Type B pancreatic cell (in vitro differentiated cells): Measurements from ENCODE around the gene TIMP2. TPM values are rescaled to one million over a fixed set of nuclear protein-coding genes. Genes with fewer than 3 reads are reported as not detected.

Experiments used
- DNase-seq: peaks from one replicate; pipeline ENCODE4 v3.0.0; 2021; ENCODE audit warnings: mixed read lengths; ENCODE audit not compliant: unreplicated experiment; ENCODE audit errors: extremely low spot score
- H3K27ac Mint-ChIP-seq: 2 replicates; pipeline ENCODE4 v1.8.0; 2021; ENCODE audit warnings: mild to moderate bottlenecking, mixed read lengths
- H3K27me3 Mint-ChIP-seq: 2 replicates; pipeline ENCODE4 v1.8.0; 2021; ENCODE audit warnings: mixed read lengths
- H3K36me3 Mint-ChIP-seq: 2 replicates; pipeline ENCODE4 v1.8.0; 2021; ENCODE audit warnings: mixed read lengths
- H3K4me1 Mint-ChIP-seq: one replicate; pipeline ENCODE4 v1.8.0; 2021; ENCODE audit warnings: mixed read lengths; ENCODE audit not compliant: unreplicated experiment
- H3K4me3 Mint-ChIP-seq: 2 replicates; pipeline ENCODE4 v1.8.0; 2021; ENCODE audit warnings: mild to moderate bottlenecking, mixed read lengths
- H3K9me3 Mint-ChIP-seq: 2 replicates; pipeline ENCODE4 v1.8.0; 2021; ENCODE audit warnings: mixed read lengths
- total RNA-seq: library from RNA; stranded (reverse); gene quantifications from 2 replicates; pipeline ENCODE4 v1.2.1, GENCODE V29; 2021; ENCODE audit warnings: low replicate concordance
- TF ChIP-seq, protein P1 (sequence below): fragments of 200-600 bp; sonication (generic); conservative IDR thresholded peaks from 2 replicates; pipeline ENCODE4 v1.5.0; 2021; ENCODE audit warnings: antibody characterized with exemption, mild to moderate bottlenecking

TIMP2 gene
- total RNA-seq, 1 donor from 2014 or later: 125 TPM

DNA sequence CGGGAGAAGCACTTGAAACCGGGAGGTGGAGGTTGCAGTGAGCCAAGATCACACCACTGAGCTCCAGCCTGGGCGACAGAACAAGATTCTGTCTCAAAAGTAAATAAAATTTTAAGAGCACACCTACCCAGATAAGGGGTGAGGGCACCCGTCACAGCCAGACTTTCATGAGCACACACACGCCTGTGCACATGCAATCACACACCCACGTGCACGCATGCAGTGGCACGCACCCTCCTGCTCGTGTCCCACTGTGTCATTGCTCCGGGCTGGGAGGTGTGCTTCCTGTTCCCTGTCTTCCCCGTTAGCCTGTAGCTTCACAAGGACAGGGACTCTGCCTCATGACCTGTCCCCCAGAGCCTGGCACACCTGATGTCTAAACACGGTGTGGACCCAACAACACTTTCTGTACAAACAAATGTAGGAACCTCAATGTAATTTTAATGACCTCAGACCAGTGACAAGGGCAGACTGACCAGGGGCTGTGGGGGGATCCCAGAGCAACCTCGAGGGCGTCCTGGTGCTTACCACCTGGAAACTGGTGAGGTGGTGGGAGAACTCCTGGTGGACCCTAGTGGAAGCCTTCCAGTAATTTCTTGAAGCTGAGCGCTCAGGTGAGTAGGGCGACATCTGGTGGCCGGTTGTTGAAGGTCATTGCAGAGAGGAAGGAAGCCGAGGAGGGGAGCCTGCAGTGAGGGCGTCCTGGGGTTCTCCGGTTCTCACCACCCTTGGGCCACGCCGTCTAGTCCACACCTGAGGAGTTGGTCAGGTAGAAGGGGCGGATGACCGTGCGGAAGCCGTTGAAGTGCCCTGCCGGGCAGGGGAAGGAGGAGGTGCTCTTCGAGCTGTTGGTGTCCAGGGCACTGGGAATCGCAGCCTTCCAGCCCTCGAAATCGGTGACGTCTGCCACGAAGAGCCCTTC lies 45.9 kb upstream of the TIMP2 start:
- Mint-ChIP-seq H3K4me1 (peaks cover 18% of the 10 kb centered on the region), H3K36me3 (peaks cover 3% of the 10 kb centered on the region), H3K9me3 (no peaks in the 10 kb centered on the region), H3K27me3 (no peaks in the 10 kb centered on the region), H3K4me3 (peak overlapping the region; percentile 73), H3K27ac (peak overlapping the region; percentile 86)
- no peak for DNase-seq
- TF ChIP-seq, protein P1, sequence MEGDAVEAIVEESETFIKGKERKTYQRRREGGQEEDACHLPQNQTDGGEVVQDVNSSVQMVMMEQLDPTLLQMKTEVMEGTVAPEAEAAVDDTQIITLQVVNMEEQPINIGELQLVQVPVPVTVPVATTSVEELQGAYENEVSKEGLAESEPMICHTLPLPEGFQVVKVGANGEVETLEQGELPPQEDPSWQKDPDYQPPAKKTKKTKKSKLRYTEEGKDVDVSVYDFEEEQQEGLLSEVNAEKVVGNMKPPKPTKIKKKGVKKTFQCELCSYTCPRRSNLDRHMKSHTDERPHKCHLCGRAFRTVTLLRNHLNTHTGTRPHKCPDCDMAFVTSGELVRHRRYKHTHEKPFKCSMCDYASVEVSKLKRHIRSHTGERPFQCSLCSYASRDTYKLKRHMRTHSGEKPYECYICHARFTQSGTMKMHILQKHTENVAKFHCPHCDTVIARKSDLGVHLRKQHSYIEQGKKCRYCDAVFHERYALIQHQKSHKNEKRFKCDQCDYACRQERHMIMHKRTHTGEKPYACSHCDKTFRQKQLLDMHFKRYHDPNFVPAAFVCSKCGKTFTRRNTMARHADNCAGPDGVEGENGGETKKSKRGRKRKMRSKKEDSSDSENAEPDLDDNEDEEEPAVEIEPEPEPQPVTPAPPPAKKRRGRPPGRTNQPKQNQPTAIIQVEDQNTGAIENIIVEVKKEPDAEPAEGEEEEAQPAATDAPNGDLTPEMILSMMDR: peak; percentile 95

DNA sequence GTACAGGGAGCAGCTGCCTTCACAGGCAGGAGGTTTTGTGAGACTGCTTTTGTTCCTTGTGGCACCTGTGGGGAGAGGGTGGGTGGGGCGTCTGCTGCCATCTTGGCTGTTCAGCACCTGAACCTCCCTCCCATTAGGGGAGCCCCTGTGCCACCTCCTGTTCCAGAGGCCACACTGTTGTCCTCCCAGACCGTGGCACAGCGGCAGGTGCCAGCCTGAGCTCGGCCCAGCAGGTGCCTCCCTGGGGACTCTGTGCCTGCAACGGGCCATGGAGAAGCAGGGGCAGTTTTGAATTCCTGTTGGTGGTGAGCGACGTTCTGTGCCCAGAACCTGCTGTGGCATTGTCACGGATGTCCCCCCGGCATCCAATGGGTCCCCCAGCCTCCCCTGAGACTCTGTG lies 44.7 kb upstream of the TIMP2 start:
- Mint-ChIP-seq H3K36me3 (peaks cover 3% of the 10 kb centered on the region), H3K9me3 (no peaks in the 10 kb centered on the region), H3K4me1 (peaks cover 12% of the 10 kb centered on the region), H3K27ac (no peak overlapping the region), H3K27me3 (no peaks in the 10 kb centered on the region), H3K4me3 (no peak overlapping the region)
- TF ChIP-seq, protein P1: no peak
- DNase-seq: no peak

DNA sequence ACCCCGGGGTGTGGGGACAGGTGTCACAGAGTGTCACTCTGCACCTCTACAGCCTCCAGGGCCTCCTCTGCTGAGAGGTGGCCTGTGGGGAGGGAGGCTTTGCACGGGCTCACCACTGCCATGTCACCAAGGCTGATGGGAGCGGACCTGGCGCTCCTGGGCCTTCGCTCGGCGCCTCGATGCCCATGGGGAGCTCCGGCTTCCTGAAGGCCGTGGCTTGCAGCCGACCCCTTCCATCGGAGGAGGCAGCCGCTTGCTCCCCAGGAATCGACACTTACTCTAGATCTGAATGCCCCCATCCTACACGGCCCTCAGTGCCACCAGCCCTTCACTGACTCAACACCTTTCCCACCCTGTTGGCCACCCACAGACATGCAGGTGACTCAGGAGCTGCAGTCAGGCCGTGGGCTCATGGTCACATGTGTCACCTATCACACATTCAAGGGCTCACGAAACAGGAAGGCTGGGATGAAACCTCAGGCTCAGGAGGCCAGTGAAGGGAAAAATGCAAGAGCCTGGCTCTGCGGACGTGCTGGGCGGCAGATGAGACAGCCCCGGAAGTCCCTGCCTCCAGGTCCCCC lies 42.7 kb upstream of the TIMP2 start:
- TF ChIP-seq, protein P1: no peak
- H3K4me1 Mint-ChIP-seq: peaks cover 9% of the 10 kb centered on the region
- H3K36me3 Mint-ChIP-seq: peaks cover 3% of the 10 kb centered on the region
- H3K4me3 Mint-ChIP-seq: no peak overlapping the region
- no peak overlapping the region for H3K27ac Mint-ChIP-seq
- H3K9me3 Mint-ChIP-seq: no peaks in the 10 kb centered on the region
- no peak for DNase-seq
- H3K27me3 Mint-ChIP-seq: no peaks in the 10 kb centered on the region

DNA sequence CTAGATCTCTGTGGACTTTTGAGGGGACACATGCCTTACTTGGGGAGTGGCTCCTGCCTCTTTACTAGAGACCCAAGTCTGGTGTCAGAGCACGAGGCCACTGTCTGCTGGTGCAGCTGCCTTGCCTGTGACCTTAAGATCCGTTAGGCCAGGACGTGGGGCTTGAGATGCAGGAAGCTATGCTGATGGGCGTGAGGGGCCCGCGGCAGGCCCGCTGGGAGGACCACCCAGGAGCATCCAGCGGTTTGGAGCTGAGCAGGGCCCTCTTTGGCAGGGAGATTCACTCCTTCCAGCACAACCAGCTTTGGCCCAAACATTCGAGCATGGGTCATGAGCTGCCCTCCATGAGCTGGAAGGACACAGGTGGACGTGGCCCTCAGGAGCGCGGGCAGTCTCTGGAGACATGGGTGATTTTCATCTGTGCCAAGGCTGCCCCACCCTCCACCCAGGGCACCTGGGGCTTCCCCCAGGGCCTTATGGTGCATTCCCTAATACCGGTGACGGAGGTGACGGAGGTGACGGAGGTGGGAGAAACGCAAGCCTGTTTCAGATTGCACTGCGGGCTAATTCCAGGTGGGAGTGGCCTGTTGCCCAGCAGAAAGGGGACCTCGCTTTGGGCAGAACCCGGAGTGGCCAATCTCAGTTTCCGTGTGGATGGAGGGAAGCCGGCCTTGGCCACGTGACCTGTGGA lies 41.9 kb upstream of the TIMP2 start:
- no peak for DNase-seq
- H3K4me1 Mint-ChIP-seq: peaks cover 9% of the 10 kb centered on the region
- H3K9me3 Mint-ChIP-seq: no peaks in the 10 kb centered on the region
- no peak overlapping the region for H3K27ac Mint-ChIP-seq
- TF ChIP-seq, protein P1: no peak
- no peaks in the 10 kb centered on the region for H3K27me3 Mint-ChIP-seq
- H3K4me3 Mint-ChIP-seq: no peak overlapping the region
- peaks cover 3% of the 10 kb centered on the region for H3K36me3 Mint-ChIP-seq

DNA sequence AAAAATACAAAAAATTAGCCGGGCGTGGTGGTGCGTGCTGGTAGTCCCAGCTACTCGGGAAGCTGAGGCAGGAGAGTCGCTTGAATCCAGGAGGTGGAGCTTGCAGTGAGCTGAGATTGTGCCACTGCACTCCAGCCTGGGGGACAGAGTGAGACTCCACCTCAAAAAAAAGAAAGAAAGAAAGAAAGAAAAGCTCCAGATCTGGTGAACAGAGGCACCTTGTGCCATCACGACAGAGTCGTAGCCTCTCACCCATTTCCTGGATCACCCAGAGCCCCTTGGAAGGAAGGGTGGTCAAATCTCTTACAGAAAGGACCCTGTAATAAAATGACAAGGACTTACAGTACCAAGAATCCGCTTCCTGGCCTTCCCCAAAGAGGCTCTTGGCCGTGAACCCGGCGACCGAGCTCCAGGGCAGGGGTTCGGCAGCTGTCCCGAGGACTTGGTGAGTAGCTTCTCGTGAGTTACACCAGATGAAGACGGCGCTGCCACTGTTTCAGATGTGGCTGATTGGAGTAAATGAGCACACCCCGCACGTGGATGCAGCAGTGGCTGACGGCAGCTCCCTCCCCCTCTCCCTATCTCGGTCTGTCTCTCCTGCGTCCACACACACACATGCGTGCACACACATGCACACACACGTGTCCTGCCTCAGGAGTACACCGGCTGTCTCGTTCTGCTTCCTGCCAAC lies 41.1 kb upstream of the TIMP2 start:
- TF ChIP-seq, protein P1: no peak
- H3K27ac Mint-ChIP-seq: no peak overlapping the region
- H3K27me3 Mint-ChIP-seq: no peaks in the 10 kb centered on the region
- no peak for DNase-seq
- H3K9me3 Mint-ChIP-seq: no peaks in the 10 kb centered on the region
- no peak overlapping the region for H3K4me3 Mint-ChIP-seq
- peaks cover 7% of the 10 kb centered on the region for H3K4me1 Mint-ChIP-seq
- H3K36me3 Mint-ChIP-seq: peaks cover 3% of the 10 kb centered on the region
